GM19455 (cell line): ENCODE results near the gene PHAF1.

ENCODE experiments used
- ATAC-seq: cut with Tn5 transposase; IDR thresholded peaks from one replicate; pipeline ENCODE4 v1.9.1; 2021; ENCODE audit not compliant: unreplicated experiment

The PHAF1 gene

GRCh38 chr16:67177743-67178699 is 68.3 kb downstream of the PHAF1 start:
- ATAC-seq, result no peak

- no peak for ATAC-seq
These were observed 69.8 kb downstream of the PHAF1 start for GRCh38 chr16:67179421-67180080.

DNA sequence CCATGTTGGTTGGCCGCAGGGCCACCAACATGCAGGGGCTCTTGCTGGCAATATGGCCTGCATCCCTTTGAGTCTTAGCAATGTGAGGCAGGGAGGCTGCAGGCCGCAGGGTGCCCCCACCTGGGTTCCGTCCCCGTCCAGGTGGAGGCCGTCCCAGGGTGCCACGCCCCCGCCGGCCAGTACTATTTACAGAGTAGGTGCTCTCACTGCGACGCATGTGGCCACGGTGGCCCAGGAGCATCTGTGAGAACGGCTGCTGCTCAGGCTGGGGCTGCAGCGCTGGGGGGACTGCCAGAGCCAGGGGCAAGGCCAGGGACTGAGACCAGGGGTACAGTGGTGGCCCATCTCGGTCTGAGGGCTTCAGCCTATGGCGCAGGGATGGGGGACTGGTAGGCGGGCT is 70.4 kb downstream of the PHAF1 start:
- ATAC-seq, result no peak

- no peak for ATAC-seq
These were observed 71.6 kb downstream of the PHAF1 start for GRCh38 chr16:67181346-67181745.

DNA sequence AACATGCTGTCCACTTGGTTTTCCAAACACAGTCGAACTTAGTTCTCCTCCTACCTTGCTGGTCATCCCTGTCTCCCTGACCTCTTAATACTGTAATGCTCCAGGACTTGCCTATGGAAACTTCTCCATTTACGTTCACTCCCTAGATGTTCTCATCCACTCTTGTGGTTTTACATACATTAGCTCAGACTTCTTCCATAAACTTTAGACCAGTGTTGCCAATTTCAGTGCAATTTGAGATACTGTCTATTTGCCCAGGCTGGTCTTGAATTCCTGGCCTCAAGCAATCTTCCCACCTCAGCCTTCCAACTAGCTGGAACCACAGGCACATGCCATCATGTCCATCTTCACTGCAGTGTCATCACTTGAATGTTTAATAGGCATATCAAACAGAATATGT is 72.5 kb downstream of the PHAF1 start:
- ATAC-seq, result no peak

DNA sequence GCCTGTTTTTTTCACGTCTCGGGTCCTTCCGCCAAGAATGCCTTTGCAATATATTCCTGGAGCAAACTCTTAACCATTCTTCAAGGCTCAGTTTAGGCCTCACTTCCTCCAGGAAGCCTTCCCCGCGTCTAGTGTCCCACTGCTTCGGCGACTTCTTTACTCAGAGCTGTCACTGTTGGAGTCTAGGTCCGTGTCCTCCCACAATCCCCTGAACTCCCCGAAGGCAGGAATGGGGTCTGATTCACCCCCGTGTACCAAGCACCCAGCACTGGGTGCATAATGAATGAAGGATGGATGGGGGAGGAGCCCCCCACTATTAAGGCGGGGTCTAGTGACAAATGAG is 73.5 kb downstream of the PHAF1 start:
- ATAC-seq, result no peak

DNA sequence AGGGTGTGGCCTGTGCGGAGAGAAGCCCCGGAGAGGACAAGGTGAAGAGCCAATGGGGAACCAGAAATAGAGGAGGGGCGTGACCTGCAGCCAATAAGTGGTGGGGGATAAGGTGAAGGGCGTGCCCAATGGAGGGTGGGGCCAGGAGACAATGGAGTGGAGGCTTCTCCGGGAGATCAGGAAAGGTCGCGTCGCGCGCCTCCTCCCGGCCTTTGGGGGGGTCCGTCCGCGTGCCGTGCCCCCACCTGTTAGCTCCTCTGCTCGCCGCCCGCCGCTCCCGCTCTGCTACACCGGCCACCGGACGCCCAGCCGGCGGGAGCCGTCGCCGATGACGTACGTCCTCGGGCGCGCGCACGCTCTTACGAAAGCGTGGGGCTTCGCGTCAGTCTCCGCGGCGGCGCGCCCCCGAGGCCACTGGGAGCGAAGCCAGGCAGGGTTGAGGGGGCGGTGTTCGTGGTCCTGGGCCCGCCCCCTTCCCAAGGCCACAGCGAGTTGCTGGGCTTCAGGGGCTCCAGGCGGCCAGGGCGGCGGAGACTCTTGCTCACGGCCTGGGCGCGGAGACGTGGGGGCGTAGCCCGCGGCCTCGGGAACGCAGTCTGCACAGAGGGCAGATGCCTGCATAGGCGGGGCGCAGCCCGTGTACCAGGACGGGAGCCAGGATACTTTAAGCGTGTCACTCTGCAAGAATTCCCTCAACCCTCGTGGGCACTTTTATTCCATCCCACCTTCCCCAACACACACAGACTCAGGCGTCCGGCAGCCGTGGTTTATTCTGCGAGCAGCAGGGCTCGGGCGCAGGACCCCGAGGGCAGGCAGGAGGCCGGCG is 74.1 kb downstream of the PHAF1 start, which contains the start of gene MATCAP1:
Gene MATCAP1, minus strand, starts transcription at position 337 of the 826 bp plus-strand sequence. CDS start 3,353 bp downstream, outside the sequence.
- ATAC-seq, result peak; percentile 88

DNA sequence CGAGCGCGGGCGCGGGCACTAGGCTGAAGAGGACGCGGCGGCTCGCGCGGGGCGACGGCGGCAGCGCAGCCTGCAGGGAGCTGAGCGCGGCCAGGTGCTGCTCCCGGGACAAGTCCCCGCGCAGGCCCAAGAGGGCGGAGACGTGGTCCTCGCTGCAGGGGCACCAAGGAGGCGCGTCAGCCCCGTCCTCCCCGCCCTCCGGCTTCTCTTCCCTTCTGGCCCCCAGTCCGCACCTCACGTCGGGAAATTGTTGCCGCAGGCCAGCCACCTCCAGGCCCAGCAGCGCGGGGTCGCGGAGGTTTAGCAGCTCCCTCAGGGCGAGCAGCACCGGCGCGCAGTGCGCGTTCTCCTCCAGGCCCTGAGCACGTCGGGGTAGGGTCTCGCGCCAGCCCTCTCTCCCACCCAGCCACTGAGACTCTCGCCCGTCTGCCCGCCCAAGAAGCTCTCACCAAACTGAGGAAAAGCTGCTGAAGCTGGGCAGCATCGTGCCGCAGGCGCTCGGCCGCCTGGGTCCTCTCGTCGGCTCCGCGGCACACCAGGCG is 74.8 kb downstream of the PHAF1 start:
- ATAC-seq, result no peak

GRCh38 chr16:67184995-67185650 is 75.4 kb downstream of the PHAF1 start:
- no peak for ATAC-seq

DNA sequence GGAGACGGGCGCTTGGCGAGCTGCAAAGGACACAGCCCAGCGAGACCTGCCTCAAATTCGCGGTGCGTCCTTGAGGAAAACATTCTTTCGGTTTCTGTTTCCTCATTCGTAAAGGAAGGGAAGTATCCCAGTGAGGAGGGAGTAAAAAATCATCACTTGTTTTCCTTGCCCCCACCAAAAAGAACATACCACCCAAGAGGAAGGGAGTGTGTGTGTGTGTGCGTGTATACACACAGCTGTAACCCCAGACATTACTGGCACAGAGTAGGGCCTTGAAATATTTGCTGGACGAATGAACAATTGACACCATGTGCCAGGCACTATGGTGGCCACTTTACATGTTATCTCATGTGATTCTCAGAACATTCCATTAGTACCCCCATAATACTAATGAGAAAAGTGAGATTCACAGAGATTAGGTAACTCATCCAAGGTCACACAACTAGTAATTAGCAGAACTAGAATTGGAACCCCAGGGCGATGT is 76.0 kb downstream of the PHAF1 start:
- ATAC-seq, result no peak

DNA sequence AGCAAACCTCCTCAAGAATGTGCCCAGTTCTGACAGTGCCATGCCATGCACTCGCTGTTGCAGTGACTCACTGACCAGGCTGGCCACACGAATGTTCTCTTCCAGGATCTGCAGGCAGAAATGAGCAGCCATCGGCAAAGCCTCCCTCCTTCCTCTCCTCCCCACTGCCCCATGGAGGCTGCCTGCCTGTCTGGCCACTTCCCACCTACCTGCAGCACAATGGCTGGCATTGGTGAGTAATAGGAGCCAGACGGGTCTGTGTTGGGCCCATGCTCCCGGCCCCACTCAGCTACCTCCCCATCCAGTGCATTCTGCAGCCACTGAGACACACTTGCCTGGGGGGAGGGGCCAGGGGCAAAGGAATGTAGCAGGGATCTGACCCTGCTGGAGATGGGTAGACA is 76.8 kb downstream of the PHAF1 start:
- ATAC-seq, result no peak

DNA sequence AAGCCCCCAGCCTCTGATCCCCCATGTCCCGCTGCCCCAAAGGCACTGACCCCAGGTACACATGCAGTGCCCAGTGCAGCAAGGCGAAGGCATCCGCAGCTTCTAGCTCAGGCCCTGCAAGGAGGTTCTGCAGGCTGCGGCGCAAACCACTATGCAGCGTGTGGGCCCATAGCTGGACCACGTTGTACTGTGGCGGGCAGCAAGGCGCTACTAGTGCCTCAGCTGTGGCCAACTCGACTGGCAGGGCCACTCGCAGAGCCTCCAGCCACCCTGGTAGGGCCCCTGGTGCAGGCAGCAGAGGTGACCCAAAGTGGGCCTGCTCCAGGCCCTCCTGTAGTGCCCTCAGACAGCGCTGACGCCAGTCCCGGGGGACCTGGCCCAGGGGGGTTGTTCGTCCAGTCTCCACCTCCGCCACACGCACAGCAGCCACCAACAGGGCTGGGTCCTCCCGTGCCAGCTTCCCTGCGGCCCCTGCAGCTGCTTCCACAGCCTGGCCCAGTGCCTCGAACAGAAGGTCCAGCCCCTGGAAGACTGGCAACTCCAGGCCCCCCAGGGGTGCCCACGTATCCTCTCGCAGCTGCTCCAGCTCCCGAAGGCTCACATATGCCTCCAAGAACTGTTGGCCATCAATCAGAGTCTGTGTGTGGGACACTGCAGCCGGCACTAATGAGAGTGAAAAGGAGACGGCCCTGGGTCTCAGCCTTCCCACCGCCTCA is 77.6 kb downstream of the PHAF1 start:
- no peak for ATAC-seq

DNA sequence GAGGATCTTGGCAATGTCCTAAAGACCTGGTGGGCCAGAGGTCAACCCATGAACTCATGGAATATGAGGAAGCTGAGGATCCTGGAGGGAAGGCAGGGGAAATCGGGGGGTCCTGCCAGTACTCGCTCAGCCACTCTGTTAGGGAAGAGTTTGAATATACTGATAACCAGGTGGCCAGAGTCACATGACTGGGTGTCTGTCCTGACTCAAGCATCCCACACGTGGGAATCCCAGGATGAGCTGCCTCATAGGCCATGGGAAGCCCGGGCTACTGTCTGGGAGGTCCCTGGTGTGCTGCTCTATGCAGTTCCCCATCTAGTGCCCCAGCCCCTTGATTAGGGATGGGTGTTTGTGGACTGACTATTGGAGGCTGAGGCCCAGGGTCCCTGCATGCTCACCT is 78.6 kb downstream of the PHAF1 start:
- no peak for ATAC-seq

DNA sequence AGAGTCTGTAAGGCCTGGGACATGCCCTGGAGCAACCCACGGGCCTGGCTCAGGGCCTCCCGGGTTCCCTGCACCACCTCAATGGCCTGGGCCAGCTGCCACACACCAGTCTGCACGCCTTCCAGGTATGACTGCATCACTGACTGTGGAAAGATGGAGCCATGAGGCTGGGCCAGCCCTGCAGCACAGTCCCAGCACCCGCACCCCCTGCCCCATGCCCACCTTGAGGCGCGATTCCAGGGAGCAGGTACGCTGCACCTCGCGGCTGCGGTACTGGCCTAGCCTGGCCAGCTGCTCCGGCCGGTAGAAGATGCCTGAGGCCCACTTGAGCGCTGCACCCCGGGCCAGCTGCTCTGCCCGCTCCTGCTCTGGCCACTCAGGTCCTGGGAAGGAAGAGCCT is 79.1 kb downstream of the PHAF1 start:
- ATAC-seq, result no peak

- no peak for ATAC-seq
These were observed 80.3 kb downstream of the PHAF1 start, which contains the start of gene EXOC3L1 for GRCh38 chr16:67190041-67190440. TSS of gene EXOC3L1 (minus strand) at chr16:67190136. CDS start at chr16:67189676, 460 bp downstream.

GRCh38 chr16:67190448-67191399 is 81.0 kb downstream of the PHAF1 start:
- no peak for ATAC-seq

- ATAC-seq, result peak; percentile 9
These were observed 81.8 kb downstream of the PHAF1 start for GRCh38 chr16:67191411-67191994.

DNA sequence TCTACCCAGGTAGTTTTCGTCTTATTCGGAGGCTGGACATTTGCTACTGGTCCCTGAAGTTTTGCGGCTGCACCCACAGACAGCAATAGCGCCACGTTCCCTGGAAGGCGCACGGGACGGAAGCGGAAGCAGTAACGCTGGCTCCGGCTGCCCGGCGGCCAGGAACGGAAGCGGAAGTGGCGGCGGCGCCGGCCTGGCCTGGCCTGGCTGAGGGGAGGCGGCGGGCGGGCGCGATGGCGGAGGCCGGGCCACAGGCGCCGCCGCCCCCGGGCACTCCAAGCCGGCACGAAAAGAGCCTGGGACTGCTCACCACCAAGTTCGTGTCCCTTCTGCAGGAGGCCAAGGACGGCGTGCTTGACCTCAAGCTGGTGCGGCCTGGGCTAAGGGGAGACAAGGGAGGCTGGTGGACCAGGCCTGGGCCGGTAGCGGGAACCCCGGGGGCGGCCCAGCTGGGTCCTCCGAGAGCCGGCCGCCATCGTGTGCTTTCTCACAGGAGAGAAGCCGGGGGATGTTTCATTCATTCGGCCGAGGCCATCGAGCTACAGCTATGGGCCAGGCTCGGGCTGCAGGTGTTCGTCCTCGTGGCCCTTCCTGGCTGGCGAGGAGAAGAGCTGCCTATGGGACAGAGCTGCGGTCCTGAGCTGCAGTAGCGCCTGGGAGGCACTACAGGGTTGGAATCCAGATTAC is 82.4 kb downstream of the PHAF1 start, which contains the start of gene E2F4:
Gene E2F4, plus strand, starts transcription at position 161 of the 687 bp plus-strand sequence. Its CDS starts 73 bp downstream, at position 234.
- ATAC-seq, result peak; percentile 77
